Panc1 (cell line): Measurements from ENCODE around the gene AHCY. TPM values are rescaled to one million over a fixed set of nuclear protein-coding genes. Genes with fewer than 3 reads are reported as not detected.
"Not testable (repeated sequence)": the region's sequence is repeated elsewhere in the genome, so short reads cannot be mapped to it uniquely, and the experiment has no call there.

ENCODE experiments used
- ATAC-seq: fragments of 200-7000 bp; cut with Tn5 transposase; 2 replicates; pipeline ENCODE4 v1.9.1; 2020; ENCODE audit warnings: mild to moderate bottlenecking, moderate library complexity
- BruUV-seq: library from RNA; stranded (reverse); fragments of 400-500 nt; replicated peaks from 2 replicates; lab custom pipeline; 2021; lab: Mats Ljungman, UMichigan
- CTCF ChIA-PET: fragments of 300-600 bp; sonication (Branson Sonifier 250); formaldehyde crosslinking; loops from one replicate; lab custom pipeline; 2022; ENCODE audit warnings: antibody characterized with exemption; lab: Charles Lee
- POLR2A ChIA-PET: fragments of 300-600 bp; sonication (Branson Sonifier 250); formaldehyde crosslinking; loops from one replicate; lab custom pipeline; 2022; ENCODE audit warnings: antibody characterized with exemption; lab: Charles Lee
- DNase-seq: peaks from one replicate; pipeline ENCODE4 v3.0.0-alpha.2; 2010; ENCODE audit warnings: low read depth, low spot score
- H3K27ac ChIP-seq: 2 replicates; pipeline ENCODE4 v1.5.1; 2011; ENCODE audit warnings: mild to moderate bottlenecking, low read length, inconsistent platforms
- H3K27me3 ChIP-seq: fragments of 200-500 bp; sonication (Bioruptor generic); 2 replicates; pipeline ENCODE4 v1.6.0; 2014; ENCODE audit warnings: low read length, inconsistent platforms; ENCODE audit not compliant: control insufficient read depth, insufficient read depth
- H3K36me3 ChIP-seq: fragments of 200-500 bp; sonication (Bioruptor generic); 2 replicates; pipeline ENCODE4 v1.5.1; 2014; ENCODE audit warnings: inconsistent platforms, mild to moderate bottlenecking, low read length, moderate library complexity; ENCODE audit not compliant: control insufficient read depth, insufficient read depth
- H3K4me1 ChIP-seq: 2 replicates; pipeline ENCODE4 v1.5.1; 2011; ENCODE audit warnings: inconsistent platforms, mild to moderate bottlenecking, low read length, moderate library complexity; ENCODE audit not compliant: control insufficient read depth, insufficient read depth
- H3K4me3 ChIP-seq, 2 experiments: 2 replicates each; pipeline ENCODE4 v1.5.1; 2011 to 2012; ENCODE audit warnings: low read depth in 2 of 2, low read length in 2 of 2, mild to moderate bottlenecking in 2 of 2, inconsistent platforms in 1 of 2, moderate library complexity in 1 of 2
- H3K9me3 ChIP-seq: fragments of 200-500 bp; sonication (Bioruptor generic); 2 replicates; pipeline ENCODE4 v1.5.1; 2014; ENCODE audit warnings: low read depth, mild to moderate bottlenecking, inconsistent platforms, low read length, moderate library complexity; ENCODE audit not compliant: control insufficient read depth, insufficient read depth
- POLR2AphosphoS5 ChIP-seq: IDR thresholded peaks from 2 replicates; pipeline ENCODE4 v1.6.1; 2012; ENCODE audit warnings: mild to moderate bottlenecking, low read depth, low read length, moderate library complexity
- SIN3A ChIP-seq: IDR thresholded peaks from 2 replicates; pipeline ENCODE4 v1.6.1; 2012; ENCODE audit warnings: low read depth, mild to moderate bottlenecking, low read length, moderate library complexity, borderline replicate concordance; ENCODE audit not compliant: insufficient read depth
- TCF7L2 ChIP-seq: IDR thresholded peaks from 2 replicates; pipeline ENCODE4 v1.6.1; 2011; ENCODE audit warnings: mild to moderate bottlenecking, low read depth, low read length, inconsistent platforms
- in situ Hi-C: cut with HindIII; loops from 2 replicates; pipeline ENCODE4 v1.10.0; 2016; ENCODE audit warnings: low sequenced_read_pairs, low pct_unique_long_range_greater_than_20kb
- intact Hi-C: fragments of 100-400 bp; cut with micrococcal nuclease; formaldehyde crosslinking; loops from one replicate; pipeline ENCODE4 v1.10.0; 2022; ENCODE audit not compliant: unreplicated experiment
- total RNA-seq: library from RNA; stranded (reverse); gene quantifications from one replicate; pipeline ENCODE4 v1.2.1, GENCODE V29; 2021; ENCODE audit not compliant: unreplicated experiment
- TF ChIP-seq, protein P1 (sequence below), 2 experiments: IDR thresholded peaks; 2 replicates each; pipeline ENCODE4 v1.6.1; 2011 to 2012; ENCODE audit warnings: low read depth in 2 of 2, control low read depth in 1 of 2, low read length in 1 of 2, mild to moderate bottlenecking in 1 of 2, moderate library complexity in 1 of 2; ENCODE audit not compliant: insufficient read depth in 1 of 2
- TF ChIP-seq, protein P2 (sequence below): fragments of 450-650 bp; IDR thresholded peaks from 2 replicates; pipeline ENCODE4 v1.5.1; 2017; ENCODE audit warnings: mild to moderate bottlenecking

Gene AHCY
- total RNA-seq, 1 experiment from 2014 or later = 171 TPM

DNA sequence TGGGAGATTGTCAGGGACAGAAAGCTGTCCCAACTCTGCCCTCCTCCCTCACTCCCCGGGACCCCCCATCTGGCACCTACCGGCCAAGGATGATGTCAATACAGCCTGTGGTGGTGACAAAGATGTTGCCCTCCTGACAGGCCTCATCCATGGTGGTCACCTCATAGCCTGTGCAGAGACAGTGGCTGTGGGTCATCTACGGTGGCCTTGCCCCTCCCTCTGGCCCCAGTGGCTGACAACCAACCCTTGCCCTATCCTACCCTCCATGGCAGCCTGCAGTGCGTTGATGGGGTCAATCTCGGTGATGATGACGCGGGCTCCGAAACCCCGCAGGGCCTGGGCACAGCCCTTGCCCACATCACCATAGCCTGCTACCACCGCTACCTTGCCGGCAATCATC lies 12.7 kb downstream of the AHCY start:
- ATAC-seq (no peak), DNase-seq (no peak)
- no peaks in the 10 kb centered on the region for H3K27me3 ChIP-seq
- H3K4me3 ChIP-seq = no peak overlapping the region
- no TSS peak for BruUV-seq
- H3K36me3 ChIP-seq = peaks cover 12% of the 10 kb centered on the region
- in situ Hi-C loops (no loop called here), intact Hi-C loops (no loop called here)
- H3K27ac ChIP-seq = no peak overlapping the region
- no peaks in the 10 kb centered on the region for H3K4me1 ChIP-seq
- TF ChIP-seq, protein P1, sequence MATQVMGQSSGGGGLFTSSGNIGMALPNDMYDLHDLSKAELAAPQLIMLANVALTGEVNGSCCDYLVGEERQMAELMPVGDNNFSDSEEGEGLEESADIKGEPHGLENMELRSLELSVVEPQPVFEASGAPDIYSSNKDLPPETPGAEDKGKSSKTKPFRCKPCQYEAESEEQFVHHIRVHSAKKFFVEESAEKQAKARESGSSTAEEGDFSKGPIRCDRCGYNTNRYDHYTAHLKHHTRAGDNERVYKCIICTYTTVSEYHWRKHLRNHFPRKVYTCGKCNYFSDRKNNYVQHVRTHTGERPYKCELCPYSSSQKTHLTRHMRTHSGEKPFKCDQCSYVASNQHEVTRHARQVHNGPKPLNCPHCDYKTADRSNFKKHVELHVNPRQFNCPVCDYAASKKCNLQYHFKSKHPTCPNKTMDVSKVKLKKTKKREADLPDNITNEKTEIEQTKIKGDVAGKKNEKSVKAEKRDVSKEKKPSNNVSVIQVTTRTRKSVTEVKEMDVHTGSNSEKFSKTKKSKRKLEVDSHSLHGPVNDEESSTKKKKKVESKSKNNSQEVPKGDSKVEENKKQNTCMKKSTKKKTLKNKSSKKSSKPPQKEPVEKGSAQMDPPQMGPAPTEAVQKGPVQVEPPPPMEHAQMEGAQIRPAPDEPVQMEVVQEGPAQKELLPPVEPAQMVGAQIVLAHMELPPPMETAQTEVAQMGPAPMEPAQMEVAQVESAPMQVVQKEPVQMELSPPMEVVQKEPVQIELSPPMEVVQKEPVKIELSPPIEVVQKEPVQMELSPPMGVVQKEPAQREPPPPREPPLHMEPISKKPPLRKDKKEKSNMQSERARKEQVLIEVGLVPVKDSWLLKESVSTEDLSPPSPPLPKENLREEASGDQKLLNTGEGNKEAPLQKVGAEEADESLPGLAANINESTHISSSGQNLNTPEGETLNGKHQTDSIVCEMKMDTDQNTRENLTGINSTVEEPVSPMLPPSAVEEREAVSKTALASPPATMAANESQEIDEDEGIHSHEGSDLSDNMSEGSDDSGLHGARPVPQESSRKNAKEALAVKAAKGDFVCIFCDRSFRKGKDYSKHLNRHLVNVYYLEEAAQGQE (IDR thresholded peaks at IDR 0.05; ENCODE audit: insufficient read depth in 1 of 2, low read depth in 2 of 2, low read length in 1 of 2) = no peak
- TF ChIP-seq TCF7L2 (no peak), SIN3A (no peak), POLR2AphosphoS5 (no peak)
- TF ChIP-seq, protein P2, sequence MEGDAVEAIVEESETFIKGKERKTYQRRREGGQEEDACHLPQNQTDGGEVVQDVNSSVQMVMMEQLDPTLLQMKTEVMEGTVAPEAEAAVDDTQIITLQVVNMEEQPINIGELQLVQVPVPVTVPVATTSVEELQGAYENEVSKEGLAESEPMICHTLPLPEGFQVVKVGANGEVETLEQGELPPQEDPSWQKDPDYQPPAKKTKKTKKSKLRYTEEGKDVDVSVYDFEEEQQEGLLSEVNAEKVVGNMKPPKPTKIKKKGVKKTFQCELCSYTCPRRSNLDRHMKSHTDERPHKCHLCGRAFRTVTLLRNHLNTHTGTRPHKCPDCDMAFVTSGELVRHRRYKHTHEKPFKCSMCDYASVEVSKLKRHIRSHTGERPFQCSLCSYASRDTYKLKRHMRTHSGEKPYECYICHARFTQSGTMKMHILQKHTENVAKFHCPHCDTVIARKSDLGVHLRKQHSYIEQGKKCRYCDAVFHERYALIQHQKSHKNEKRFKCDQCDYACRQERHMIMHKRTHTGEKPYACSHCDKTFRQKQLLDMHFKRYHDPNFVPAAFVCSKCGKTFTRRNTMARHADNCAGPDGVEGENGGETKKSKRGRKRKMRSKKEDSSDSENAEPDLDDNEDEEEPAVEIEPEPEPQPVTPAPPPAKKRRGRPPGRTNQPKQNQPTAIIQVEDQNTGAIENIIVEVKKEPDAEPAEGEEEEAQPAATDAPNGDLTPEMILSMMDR = no peak
- POLR2A ChIA-PET = no interaction called here
- no peaks in the 10 kb centered on the region for H3K9me3 ChIP-seq
- CTCF ChIA-PET = no interaction called here

DNA sequence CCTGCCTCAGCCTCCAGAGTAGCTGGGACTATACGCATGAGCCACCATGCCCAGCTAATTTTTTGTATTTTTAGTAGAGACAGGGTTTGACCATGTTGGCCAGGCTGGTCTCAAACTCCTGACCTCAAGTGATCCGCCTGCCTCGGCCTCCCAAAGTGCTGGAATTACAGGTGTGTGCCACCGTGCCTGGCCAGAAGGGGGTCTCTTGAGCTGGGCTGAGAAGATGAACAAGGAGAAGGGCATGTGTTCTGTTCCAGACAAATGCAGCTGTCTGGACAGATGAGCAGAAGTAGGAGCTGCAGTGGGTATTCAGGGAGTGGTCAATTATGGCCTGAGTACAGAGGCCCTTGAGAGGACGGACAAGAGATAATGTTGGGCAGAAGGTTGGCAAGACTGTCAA lies 15.7 kb downstream of the AHCY start:
- POLR2A ChIA-PET, CTCF ChIA-PET, H3K27me3 ChIP-seq, DNase-seq, ATAC-seq, intact Hi-C loops, BruUV-seq, H3K9me3 ChIP-seq, H3K4me1 ChIP-seq, H3K27ac ChIP-seq, H3K4me3 ChIP-seq, in situ Hi-C loops: not testable (repeated sequence)
- peaks cover 17% of the 10 kb centered on the region for H3K36me3 ChIP-seq

DNA sequence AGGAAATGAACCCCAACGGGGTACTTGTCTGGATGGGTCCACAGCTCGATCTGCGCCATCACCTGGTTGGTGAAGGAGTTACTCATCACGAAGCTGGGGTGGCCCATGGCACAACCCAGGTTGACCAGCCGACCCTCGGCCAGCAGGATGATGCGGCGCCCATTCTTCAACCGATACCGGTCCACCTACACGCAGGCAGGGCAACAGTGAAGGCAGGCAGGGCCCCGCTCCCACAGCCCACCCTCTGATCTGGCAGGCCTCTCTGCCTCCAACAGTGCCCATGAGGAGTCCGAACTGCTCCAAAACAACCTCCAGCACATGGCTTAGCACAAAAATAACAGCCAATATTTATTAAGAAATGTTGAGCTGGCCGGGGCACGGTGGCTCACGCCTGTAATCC lies 17.7 kb downstream of the AHCY start:
- Histone ChIP-seq H3K27me3 (no peaks in the 10 kb centered on the region), H3K27ac (no peak overlapping the region), H3K36me3 (peaks cover 9% of the 10 kb centered on the region), H3K4me3 (no peak overlapping the region), H3K4me1 (no peaks in the 10 kb centered on the region), H3K9me3 (no peaks in the 10 kb centered on the region)
- intact Hi-C loops = no loop called here
- in situ Hi-C loops = no loop called here
- POLR2A ChIA-PET = no interaction called here
- no peak for DNase-seq
- TF ChIP-seq POLR2AphosphoS5 (no peak), TCF7L2 (no peak), SIN3A (no peak)
- TF ChIP-seq, protein P1 (IDR thresholded peaks at IDR 0.05; ENCODE audit: insufficient read depth in 1 of 2, low read depth in 2 of 2, low read length in 1 of 2) = no peak
- TF ChIP-seq, protein P2 = no peak
- no peak for ATAC-seq
- no TSS peak for BruUV-seq
- CTCF ChIA-PET = no interaction called here
